Activated naive CD4-positive, alpha-beta T cell treated with anti-CD3 and anti-CD28 coated beads, Interleukin-2, amount 50 U/mL, for 72 hours (primary cell): ENCODE measurements around the gene AMBP. TPM values are rescaled to one million over a fixed set of nuclear protein-coding genes. Genes with fewer than 3 reads are reported as not detected.

Experiments used
- ATAC-seq, 2 donors: fragments of 150-1000 bp; cut with Tn5 transposase; 2 replicates each; pipeline ENCODE4 v1.10.0; 2021; ENCODE audit warnings: mild to moderate bottlenecking in 2 of 2, moderate library complexity in 2 of 2
- DNase-seq, 2 donors: peaks; one replicate each; pipeline ENCODE4 v3.0.0; 2021 to 2022; ENCODE audit warnings: low spot score in 2 of 2
- H3K27ac Mint-ChIP-seq, 2 donors: one replicate each; pipeline ENCODE4 v1.8.0; 2022; ENCODE audit warnings: mild to moderate bottlenecking in 2 of 2, mixed read lengths in 2 of 2
- H3K36me3 Mint-ChIP-seq, 2 donors: one replicate each; pipeline ENCODE4 v1.8.0; 2022; ENCODE audit warnings: mixed read lengths in 2 of 2
- H3K9me3 Mint-ChIP-seq, 2 donors: one replicate each; pipeline ENCODE4 v1.8.0; 2022; ENCODE audit warnings: mixed read lengths in 2 of 2
- total RNA-seq, 2 donors: library from RNA; stranded (reverse); gene quantifications; one replicate each; pipeline ENCODE4 v1.2.3, GENCODE V29; 2022

The AMBP gene
- total RNA-seq = not detected

DNA sequence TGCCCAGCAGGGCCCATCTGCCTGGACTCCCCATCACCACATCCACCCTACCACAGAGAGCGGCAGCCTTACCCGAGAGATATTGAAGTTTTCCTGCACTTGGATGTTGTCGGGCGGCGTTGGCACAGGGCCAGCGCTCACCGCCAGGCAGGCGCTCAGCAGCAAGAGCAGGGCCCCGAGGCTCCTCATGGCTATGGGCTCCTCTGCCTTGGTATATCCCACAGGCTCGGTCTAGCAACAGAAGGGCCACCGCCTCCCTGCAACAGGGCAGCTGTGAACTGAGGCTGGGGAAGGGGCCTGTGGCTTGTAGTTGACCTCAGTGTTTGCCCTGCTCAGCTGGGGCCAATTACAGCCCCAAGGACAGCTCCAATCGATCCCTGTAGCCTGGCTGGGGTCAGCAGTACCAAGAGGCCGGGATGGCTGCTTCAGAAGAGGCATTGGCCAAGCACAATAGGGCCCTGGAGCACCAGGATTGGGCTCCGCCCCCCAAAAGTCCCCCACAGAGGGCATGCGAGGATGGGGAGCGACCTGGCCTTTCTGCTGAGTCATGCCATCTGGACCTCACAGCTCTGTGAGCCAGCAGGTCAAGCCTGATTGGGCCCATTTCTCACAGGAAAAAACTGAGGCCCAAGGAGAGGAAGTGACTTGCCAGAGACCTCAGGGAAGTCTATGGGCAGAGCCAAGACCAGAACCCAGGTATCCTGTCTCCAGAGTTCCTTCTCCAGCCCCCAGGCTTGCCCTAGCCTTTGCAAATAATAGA, at the start of gene AMBP:
TSS of gene AMBP (minus strand) at position 280 of the 760 bp plus-strand sequence. CDS start at position 189, 91 bp downstream.
- H3K9me3 Mint-ChIP-seq = no peaks in the 10 kb centered on the region
- H3K36me3 Mint-ChIP-seq = no peaks in the 10 kb centered on the region
- no peak within 1 kb of the TSS for H3K27ac Mint-ChIP-seq
- no peak for DNase-seq
- no peak for ATAC-seq

DNA sequence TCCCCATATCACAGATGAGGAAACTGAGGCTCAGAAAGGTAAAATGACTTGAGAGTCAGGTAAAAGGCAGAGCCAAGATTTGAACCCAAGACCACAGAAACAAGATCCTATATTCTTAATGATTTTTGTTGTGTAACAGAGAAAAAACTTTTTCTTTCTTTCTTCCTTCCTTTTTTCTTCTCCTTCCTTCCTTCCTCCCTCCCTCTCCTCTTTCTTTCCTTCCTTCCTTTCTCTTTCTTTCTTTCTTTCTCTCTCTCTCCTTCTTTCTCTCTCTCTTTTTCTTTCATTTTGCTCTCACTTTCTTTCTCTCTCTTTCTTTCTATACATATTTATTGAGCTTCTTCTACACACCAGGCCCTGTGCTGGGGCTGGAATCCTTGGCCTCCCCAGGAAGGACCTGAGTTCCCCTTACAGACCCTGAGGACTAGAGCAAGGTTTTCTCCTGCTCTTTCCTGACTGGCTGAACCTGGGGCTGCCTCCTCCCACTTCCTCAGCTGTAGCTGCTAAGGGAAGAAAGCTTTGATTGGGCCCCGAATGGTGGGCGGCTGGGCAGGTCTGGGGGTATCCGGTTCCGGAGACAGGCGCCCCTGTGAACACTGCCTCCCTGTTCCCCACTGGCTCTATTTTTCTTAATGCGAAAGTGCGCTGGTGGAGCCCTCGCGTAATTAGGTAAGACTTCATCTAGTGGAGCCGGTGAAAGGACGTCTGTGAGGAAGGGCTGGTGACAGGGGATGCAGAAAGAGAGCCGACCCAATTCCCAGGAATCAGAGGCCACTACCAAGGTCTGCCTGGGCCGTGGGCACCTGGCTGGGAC, 48.4 kb upstream of the AMBP start:
- peaks cover 5% of the 10 kb centered on the region in 2 donors for H3K9me3 Mint-ChIP-seq
- no peak for ATAC-seq
- no peak overlapping the region for H3K27ac Mint-ChIP-seq
- peaks cover 0 to 5% of the 10 kb centered on the region in 2 donors for H3K36me3 Mint-ChIP-seq
- DNase-seq = no peak

DNA sequence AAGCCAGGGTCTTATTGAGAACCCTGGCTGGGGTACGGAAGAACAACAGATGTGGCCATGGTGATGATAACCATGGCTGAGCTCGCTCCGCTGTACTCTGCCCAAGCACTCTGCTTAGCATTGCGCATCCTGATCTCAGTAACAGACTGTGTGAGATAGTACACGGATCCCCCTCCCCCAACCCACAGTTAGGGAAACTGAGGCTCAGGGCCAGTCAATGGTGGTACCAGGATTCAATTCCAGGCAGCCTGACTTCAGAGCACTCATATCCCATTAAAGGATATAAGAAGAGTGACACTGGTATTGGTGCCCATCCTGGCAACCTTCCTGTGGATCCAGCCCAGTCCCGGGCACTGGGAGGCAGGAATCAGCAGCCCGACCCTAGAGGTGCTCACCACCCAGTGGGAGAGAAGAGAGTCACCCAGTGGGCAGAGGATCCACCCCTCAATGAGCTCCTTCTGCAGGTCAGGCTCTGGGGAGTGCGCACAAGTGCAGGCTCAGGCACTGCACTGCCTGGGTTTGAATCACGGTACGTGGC, 47.4 kb upstream of the AMBP start:
- Mint-ChIP-seq H3K9me3 (peaks cover 5% of the 10 kb centered on the region in 2 donors), H3K36me3 (peaks cover 0 to 5% of the 10 kb centered on the region in 2 donors), H3K27ac (no peak overlapping the region)
- DNase-seq (peak in 1 of 2 donors; percentile 35), ATAC-seq (no peak)

DNA sequence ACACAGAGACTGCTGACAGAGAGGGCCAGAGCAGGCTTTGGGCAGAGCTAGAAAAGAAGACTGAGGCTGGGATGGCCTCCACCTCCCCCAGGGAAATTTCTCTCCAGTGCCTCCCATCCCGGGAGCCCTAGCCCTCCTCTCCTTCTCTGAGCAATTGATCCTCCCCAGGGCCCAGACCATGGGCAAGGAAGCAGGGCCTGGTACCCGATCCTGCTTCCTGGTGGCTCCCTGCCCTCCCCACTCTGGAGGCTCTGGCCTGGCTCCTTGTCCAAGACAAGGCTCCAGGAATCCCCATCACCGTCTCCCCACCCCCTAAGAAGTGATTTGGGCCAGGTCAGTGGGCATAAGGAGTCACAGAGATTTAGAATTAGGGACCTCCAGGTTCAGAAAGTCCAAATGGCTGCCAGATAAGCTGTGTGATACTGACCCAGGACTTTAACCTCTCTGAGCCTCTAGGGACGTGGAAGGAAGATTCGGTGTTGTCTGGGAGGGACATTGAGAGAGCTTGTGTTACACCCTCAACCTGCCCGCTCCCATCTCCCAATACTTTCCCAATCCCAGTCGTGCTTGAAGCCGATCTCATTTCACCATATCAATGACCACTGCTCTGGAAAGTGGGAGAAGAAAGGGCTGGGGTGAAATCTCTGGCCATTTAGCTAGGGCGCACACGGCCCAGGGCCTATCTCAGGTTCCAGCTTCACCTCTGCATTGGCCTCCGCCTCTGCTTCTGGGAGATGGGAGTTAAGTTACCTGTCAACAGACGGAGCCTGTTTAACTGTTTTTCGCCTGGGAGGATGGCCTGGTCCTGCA, 46.8 kb upstream of the AMBP start:
- Mint-ChIP-seq H3K36me3 (peaks cover 0 to 5% of the 10 kb centered on the region in 2 donors), H3K27ac (no peak overlapping the region), H3K9me3 (peaks cover 5% of the 10 kb centered on the region in 2 donors)
- DNase-seq = peak in 1 of 2 donors; percentile 3
- no peak for ATAC-seq

DNA sequence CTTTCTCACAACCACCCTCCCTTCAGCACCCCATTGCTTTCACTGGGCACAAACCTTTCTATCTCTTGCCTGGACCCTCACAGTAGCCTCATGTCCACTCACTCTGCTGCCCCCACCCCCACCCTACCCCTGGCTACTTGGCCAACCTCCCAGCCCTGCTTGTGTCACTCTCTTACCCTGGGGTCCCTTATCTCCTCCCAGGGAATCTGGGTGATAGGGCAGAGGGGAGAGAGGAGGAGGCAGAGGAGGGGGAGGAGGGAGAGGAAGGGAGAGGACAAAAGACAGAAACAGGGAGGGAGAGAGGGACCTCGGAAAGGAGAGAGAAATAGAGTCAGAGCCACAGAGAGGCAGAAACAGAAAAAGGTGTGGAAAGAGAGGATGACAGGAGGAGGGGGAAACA, 46.0 kb upstream of the AMBP start:
- Mint-ChIP-seq H3K36me3 (peaks cover 0 to 5% of the 10 kb centered on the region in 2 donors), H3K27ac (no peak overlapping the region), H3K9me3 (peaks cover 5% of the 10 kb centered on the region in 2 donors)
- DNase-seq (peak in 1 of 2 donors; percentile 20), ATAC-seq (no peak)

DNA sequence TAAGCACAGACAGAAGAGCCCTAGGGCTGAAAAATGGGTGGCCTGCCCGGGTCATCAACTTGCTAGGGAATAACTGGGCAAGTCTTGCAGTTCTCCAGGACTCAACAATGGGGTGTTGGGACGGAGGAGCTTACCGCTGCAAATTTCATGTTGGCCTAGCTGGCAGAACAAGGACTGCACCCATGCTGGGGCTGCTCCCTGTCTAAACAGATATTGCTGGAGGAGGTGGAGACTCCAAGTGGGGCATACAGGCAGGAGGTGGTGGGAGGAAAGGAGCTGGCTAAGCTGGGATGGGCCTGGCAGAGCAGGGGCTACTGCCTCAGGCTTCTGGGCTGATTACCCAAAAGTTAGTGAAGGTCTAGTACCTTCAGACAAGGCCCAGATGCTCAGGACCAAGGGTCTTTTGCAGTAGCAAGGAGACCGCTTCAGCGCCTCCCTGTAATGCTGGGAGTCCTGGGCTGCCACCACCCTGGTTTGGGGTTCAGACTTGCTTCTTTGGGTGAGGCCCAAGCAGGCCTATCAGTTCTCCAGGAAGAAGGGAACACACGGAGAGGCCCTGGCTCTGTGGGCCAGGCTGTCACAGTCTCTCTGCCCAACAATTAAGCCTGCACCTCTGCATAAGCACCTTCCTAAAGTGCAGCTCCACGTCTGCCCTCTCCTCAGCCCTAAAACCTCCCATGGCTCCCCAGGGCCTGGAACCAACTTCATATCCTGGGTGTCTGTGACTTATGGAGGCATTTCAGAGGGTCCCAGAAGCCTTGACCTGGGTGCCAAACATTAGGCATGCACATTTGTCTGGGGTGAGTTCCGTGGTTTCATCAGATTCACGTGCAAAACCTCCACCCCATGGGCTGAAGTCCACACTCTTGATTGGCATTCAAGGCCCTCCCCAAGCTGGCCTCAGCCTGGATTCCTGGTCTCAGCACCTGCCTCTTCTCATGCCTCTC, 45.2 kb upstream of the AMBP start:
- Mint-ChIP-seq H3K27ac (no peak overlapping the region), H3K36me3 (peaks cover 0 to 5% of the 10 kb centered on the region in 2 donors), H3K9me3 (peaks cover 5% of the 10 kb centered on the region in 2 donors)
- ATAC-seq (no peak), DNase-seq (peak in 1 of 2 donors; percentile 35)

DNA sequence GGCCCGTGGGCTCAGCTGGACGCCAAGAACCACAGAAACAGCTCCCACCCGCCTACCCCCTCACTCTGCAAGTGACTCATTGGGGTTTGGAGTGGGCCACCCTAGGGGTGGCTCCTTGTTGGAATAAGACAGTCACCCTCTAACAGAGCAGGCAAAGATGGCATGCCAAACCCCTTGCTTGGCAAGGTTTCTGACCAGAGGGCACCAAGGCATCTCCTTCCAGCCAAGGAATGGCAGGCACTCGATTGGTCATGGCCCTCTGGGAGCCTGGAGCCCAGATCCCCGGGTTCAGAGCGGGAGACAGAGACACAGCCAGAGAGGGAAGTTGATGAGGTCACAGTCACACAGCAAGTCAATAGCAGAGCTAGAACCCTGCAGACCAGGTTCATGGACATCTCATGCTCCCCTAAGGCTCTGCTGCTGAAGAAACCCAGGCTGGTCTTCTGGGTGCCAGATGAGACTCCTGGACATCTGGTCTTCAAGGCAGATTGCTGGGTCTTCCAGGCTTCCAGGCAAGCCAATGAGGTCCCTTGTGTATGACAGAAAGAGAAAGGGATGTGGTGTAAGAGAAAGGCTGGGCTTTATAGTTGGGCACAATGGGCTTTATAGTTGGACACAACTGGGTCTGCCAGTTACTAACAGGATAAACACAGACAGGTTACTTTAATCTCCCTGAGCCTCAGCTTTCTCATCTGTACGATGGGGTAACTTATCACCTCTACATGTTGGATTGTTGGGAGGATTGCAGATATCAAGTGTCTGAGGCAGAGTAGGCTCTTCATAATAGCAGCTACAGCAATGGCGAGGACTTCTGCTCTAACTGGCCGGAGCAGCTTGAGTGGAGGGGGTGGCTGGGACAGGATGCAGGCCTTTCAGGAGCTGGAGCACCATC, 44.3 kb upstream of the AMBP start:
- peaks cover 3 to 4% of the 10 kb centered on the region in 2 donors for H3K9me3 Mint-ChIP-seq
- ATAC-seq (no peak), DNase-seq (peak in 1 of 2 donors; percentile 23)
- H3K27ac Mint-ChIP-seq = no peak overlapping the region
- peaks cover 0 to 2% of the 10 kb centered on the region in 2 donors for H3K36me3 Mint-ChIP-seq

DNA sequence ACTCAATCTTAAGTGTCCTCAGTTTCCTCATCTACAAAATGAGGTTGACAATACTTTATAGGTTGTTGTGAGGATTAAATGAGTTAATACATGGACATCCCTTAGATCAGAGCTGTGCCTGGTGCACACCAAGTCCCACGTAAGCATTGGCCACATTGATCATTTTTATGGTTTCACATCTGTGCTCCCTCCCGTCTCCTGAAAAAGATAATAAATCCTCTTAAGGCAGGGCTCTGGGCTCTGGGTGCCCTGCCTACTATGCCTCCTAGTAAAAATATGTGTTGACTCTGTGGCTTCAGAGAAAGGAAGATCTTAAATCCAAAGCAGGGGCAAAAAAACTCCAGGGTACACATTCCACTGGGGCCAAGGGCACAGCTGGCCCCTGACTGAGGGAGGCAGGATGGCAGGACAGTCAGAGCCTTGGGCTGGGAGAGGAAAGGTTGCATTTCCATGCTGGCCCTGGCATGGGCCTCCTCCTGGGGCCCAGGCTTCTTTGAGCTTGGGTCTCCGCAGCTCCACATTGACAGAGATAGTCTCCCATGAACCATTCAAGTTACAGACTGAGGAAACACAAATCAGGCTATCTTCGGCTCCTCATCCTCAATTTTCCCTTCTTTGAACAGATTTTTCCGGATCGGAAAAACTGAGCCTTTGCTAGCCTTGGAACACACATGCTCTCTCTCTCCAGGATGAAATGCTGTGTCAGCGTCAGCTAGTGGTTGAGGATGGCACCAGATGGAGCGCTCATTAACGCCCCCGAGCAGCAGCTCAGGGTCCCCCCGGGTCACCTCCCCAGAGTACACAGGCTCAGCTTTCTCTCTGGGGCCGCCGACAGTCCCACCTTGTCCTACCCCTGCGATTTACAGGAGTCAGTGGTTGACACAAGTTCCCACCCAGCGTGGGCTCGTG, 43.4 kb upstream of the AMBP start:
- Mint-ChIP-seq H3K9me3 (no peaks in the 10 kb centered on the region), H3K27ac (no peak overlapping the region), H3K36me3 (no peaks in the 10 kb centered on the region)
- DNase-seq (peak in 1 of 2 donors; percentile 11), ATAC-seq (no peak)

DNA sequence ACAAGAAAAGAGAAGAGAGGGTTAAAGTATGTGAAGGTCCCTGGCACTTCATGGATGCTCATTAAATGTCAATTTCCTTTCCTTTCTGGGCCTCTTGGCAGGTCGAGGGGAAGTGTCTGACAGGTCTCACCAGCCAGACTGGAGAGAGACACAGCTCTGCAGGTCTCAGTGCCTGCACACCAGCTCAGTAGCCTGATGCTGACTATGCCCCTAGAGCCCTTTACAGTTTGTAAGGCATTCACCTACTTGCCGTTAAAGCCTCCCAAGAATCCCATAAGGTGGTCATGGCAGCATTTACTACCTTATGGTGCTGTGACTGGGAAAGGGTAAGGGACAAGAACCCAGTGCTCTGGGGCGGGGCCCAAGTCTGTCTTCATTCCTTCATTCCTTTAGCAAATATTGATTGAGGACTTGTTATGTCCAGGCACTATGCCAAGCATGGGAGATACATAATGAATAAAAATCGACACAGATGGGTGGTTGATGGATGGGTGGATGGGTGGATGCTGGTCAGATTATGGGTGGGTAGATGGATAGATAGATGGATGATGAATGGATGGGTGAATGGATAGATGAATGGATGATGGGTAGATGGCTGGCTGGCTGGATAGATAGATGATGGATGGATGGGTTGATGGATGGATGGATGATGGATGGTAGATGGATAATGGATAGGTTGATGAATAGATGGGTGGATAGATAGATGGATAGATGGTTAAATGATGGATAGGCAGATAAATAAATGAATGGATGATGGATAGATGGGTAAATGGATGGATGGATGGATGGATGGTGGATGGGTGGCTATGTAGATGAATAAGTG, 42.3 kb upstream of the AMBP start:
- Mint-ChIP-seq H3K27ac (no peak overlapping the region), H3K9me3 (no peaks in the 10 kb centered on the region), H3K36me3 (no peaks in the 10 kb centered on the region)
- no peak for ATAC-seq
- peak in 1 of 2 donors; percentile 31 for DNase-seq

DNA sequence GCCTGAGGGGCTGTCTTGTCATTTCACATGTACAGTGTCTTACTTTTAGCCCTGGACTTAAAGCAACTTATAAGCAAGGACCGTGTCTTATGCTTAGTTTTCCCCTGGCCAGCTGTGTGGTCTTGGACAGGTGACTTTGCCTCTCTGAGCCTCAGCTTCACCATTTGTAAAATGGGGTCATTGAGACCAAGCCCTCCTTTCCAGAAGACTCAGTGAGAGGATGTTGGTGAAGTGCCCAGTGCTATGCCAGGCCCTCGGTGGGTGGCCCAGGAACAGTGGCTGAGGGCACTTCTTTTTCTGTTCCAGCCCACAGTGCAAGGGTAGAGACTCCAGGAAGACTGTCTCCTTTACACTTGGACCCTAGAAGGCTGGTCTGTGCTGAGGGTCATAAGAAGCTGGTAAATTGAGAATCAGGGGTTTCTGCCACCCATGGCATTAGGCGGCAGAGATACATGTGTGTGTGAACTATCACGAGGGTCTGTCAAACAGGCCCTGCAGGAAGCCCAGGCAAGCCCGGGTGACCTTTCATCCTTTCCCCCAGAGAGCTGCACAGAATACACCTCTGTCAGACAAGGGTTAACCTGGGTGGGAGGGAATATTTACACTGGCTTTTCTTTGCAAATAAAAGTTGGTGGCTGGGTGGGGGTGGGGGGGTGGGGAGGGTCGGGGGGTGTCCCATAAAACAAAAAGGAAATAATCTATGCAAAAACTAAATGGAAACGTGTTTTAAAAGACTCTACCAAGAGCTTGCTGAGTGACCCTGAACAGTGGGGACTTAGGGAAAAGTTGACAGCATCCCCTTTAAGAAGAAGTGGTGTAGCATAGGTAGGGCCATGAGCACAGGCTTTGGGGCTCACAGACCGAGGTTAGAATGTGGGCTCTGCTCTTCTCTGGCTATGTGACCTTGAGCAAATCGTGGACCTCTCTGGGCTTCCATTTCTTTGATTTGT, 41.4 kb upstream of the AMBP start:
- ATAC-seq (no peak), DNase-seq (peak in 1 of 2 donors; percentile 3)
- Mint-ChIP-seq H3K9me3 (no peaks in the 10 kb centered on the region), H3K36me3 (no peaks in the 10 kb centered on the region), H3K27ac (no peak overlapping the region)

DNA sequence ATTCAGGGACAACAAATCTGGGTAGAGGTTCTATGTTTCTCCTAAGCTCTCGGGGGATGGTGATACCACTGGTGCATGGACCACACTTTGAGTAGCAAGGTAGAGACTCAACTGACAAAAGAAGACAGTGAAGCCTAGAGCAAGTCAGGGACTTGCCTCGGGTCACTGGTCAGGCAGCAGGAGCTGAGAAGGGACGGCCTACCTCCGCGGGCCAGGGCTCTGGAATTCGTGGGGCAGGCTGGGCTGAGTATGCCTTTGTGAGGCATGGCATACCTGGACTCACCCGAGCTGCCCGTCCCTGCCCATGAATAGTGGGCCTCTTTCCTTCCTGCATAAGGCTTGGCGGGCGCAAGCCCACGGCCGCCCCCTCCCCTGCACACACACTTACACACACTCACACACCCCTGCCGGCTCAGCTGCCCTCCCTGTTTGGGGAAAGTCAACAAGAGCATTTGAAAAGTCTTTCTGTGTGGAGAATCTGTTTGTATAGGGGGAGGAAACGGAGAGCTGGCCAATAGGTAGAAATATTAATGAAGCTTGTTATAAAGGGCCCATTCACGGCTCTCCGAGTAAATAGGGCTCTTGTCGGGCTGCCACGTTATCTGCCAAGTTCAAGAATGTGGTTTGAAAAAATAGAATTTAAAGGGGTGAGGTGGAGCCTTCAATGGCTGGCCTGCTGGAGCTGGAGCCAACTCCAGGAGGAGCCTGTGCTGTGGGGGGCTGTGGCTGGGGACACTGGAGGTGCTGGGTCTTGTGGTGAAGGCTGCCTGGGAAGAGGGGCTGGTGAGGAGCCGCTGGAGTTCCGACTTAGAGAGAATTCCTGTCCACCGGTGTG, 40.1 kb upstream of the AMBP start:
- Mint-ChIP-seq H3K27ac (no peak overlapping the region), H3K9me3 (no peaks in the 10 kb centered on the region), H3K36me3 (no peaks in the 10 kb centered on the region)
- peak in 1 of 2 donors; percentile 34 for DNase-seq
- ATAC-seq = no peak
